Measurements from ENCODE around the gene SEC14L1.

The SEC14L1 gene

DNA sequence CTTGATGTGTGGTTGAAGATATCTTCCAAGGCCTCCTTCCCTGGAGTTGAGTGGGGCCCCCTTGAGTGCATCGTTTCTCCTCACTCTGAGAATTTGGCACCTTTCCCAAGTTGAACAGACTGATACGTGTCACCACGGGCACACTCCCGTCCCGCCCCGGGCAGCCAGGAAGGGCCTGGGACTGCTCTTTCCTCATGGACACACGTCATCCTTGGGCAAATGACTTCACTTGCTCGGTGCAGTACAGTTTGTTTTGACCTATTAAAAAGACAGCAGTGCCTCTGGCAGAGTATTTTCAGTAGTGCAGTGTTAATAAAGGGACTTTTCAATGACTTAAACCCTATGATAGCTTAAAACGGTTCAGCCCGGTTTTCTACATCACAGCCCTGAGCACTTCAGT lies 59.9 kb downstream of the SEC14L1 start:
- no peak for DNase-seq

DNA sequence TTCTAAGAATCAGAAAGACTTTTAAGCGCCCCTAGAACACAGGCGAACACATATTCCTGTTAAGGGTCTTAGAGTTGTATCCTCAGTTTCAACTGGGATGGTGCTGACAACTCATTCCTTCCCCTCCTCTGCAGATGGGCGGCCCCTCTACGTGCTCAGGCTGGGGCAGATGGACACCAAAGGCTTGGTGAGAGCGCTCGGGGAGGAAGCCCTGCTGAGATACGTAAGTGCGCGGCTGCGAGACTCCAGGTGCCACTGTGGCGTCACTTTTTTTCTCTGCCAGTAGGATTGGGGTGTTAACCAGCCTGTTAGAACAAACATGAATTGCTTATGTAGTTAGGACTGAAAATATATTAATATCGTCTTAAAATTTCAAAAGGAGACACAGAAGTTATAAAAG lies 62.7 kb downstream of the SEC14L1 start:
- no peak for DNase-seq

- DNase-seq: no peak
These were observed 63.1 kb downstream of the SEC14L1 start for GRCh38 chr17:77203846-77204245.

DNA sequence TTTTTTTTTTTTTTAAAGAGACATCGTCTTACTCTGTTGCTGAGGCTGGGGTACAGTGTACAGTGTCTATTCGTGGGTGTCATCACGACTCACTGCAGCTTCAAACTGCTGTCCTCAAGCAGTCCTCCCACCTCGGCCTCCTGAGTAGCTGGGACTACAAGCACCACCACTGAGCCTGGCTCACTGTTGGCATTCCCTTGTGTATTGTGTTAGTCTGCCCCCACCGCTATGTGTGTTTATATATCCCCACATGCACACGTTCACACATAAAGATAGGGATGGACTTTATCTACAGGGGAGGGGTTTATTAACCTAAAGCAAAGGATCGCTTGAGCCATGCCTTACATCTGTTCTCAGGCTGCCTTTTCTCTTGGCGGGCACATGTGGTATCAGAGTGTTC lies 63.8 kb downstream of the SEC14L1 start:
- DNase-seq: no peak

DNA sequence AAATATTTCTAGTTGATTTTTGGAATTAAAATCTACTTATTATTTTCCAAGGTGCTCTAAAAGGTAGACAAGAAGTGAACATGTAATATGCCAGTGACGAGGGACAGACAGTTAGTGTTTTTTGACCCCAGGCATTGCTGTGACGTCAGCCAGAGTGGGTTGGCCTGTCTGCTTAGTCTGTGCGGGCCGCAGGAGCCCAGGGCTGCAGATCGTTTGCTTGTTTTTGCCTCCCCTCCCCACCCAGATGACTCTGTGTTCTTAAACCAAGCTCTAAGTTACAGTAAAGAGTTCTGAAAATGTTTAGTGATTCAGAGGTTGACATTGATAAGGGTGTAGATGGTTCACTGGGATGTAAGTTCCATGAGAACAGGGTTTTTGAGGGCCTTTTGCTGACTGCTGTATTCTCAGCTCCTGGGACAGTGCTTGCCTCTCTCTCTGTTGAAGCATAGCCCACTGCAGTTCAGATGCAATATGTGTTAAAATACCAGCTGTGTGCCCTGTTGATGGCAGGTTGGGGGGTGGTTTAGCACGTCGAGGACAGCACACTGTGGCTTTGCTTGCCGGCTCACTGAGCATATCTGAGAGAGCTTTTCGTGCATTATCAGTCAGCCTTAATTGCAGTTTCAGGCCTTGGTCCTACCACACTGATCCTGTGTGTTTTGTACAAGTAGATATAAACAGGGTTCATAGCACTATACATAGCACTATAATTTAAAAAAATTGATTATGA lies 64.8 kb downstream of the SEC14L1 start:
- DNase-seq: no peak

- peak; percentile 45 for DNase-seq
These were observed 65.6 kb downstream of the SEC14L1 start for GRCh38 chr17:77206158-77206956.

GRCh38 chr17:77207689-77208216 lies 67.0 kb downstream of the SEC14L1 start:
- DNase-seq: no peak

DNA sequence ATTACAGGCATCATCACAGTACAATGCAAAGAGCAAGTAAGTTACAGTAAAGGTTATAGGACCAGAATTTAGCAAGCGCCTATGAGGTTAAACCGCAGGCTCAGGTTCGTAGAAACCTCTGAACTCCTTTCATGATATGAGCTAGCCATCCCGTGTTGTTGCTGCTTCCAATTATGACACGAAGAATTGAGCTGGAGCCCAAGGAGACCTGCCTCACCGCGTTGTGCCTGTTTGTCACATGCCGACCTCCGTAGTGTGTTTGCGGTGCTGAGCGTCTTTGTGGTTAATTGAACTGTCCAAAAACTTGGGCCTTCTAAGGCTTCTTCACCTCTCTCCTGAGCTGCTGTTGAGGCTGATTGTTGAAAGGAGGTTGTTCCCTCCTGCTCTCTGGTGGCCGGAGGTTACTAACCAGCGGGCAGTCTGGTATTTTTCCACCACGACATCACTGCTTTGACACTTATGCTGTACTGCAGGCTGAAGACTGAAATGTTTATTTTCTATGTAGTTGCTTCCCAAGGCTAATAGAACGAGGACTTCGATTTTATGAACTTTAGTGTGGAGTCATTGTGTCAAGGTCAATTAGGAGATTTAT lies 67.5 kb downstream of the SEC14L1 start:
- no peak for DNase-seq

- no peak for DNase-seq
These were observed 68.1 kb downstream of the SEC14L1 start for GRCh38 chr17:77208856-77209255.

DNA sequence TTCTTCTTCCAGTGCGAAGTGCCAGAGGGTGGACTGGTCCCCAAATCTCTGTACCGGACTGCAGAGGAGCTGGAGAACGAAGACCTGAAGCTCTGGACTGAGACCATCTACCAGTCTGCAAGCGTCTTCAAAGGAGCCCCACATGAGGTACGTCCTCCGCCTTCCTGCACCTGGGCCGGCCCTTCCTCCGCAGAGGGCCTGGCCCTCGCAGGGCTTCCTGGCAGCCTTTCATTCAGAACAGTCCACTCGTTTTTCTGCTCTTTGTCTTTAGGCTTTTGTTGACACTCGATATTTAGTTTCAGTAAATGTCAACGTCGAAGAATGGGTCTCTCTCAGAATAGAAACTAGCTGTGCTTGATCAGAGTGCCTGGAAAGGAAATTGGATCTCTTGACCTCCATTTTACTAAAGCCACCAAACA lies 68.6 kb downstream of the SEC14L1 start:
- DNase-seq: no peak

DNA sequence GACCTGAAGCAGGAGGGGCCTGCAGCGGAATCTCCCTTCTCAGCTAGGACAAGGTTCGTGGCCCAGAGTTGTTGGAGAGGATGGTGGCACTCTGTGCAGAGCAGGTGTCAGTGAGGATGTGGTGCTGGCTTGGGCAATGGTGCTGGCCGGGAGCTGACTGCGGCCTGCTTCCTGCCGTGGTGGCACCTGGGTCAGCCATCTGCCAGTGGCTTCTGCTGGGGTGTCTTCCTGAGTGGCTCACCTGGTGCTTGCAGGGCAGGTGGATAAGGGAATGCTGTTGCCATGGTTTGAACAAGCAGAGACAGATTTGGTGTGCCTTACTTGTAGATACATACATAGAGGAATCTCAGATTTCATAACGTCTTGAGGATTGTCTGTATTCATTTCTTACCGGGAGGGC lies 69.6 kb downstream of the SEC14L1 start:
- DNase-seq: no peak

DNA sequence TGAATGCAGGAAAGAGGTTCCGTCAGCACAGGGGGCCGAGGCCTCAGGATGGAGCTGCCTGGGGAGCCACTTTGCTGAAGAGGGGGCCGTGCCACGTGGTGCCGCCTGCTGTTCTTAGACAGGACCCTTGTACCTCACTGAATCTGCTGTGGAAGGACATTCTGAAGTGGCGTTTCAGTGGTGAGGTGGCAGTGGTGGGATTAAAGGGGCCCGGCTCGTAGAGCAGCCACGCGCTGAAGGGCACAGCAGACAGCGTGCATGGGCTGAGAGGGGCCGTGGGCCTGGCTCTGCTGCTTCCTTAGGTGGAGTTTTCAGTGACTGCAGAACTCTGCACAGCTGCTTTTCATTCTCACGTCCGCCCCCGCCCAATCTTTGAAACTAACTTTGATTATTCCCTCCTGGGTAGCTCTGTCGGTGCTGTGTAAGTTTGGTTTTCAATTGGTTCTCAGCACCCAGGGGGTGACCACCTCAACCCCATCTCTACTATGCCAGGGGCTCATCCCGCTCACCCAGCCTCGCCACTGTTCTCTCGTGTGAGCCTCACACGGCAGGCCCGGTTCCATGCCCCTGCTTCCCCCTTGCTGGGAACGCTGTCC lies 70.3 kb downstream of the SEC14L1 start:
- DNase-seq: no peak

DNA sequence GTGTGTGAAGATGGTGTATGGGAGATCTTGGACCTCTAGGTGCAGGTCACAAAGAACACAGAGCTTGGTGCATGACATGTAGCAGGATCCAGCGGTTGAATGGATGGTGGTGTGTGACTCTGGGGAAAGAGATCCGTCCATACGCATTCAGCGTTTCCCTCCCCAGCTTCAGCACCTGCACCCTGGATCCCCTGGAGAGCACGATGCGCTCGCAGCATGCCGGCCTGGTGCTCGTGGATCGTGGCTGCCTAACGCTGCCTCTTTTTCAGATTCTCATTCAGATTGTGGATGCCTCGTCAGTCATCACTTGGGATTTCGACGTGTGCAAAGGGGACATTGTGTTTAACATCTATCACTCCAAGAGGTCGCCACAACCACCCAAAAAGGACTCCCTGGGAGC lies 70.9 kb downstream of the SEC14L1 start:
- no peak for DNase-seq

GRCh38 chr17:77212081-77212832 lies 71.5 kb downstream of the SEC14L1 start:
- no peak for DNase-seq

DNA sequence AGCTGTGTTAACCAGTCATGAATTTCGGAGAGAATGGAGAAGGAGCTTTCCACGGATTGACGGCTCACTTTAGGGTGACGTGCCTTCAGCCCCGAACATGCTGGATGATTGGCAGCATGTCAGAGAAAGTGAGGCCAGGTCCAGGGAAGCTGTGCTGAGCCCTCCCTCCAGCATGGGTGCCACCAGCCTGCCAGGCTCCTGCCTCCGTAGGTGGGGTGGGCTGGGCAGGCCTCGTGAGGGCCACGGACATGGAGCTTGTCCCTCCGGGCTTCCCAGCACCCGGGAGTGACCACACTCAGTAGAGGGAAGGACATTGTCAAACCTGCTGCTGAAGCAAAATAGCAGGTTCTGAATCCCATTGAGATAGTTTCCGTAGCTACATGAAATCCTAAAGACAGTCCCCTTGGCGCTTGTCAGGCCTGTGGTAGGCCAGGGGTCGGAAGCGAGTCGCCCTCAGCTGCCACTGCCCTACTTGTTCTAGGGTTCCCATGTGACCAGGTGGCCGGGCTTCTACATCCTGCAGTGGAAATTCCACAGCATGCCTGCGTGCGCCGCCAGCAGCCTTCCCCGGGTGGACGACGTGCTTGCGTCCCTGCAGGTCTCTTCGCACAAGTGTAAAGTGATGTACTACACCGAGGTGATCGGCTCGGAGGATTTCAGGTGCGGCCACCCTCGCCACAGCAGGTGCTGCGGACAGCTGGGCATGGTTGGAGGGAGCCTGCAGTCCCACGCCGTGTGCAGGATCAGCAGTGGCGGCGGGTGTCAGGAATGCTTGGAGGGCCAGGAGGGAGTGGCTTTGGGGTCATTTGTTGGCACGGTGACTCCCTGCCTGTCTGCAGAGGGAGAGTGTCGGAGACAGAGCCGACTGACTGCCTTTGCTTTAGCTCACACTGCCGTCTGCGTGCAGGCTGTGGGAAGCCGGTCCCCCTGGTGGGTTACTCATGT lies 72.3 kb downstream of the SEC14L1 start:
- no peak for DNase-seq

DNA sequence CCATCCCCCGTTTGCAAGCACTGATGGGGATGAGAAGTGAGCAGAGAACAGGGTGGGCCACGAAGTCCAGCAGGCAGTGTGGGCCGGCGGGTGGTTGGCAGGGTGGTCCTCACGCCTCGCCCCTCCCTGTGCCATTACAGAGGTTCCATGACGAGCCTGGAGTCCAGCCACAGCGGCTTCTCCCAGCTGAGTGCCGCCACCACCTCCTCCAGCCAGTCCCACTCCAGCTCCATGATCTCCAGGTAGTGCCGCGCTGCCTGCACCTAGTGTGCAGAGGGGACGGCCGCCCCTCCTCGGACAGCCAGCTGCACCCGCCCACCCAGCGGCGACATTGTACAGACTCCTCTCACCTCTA lies 73.0 kb downstream of the SEC14L1 start:
- DNase-seq: no peak

- no peak for DNase-seq
These were observed 73.6 kb downstream of the SEC14L1 start for GRCh38 chr17:77214328-77214727.

DNA sequence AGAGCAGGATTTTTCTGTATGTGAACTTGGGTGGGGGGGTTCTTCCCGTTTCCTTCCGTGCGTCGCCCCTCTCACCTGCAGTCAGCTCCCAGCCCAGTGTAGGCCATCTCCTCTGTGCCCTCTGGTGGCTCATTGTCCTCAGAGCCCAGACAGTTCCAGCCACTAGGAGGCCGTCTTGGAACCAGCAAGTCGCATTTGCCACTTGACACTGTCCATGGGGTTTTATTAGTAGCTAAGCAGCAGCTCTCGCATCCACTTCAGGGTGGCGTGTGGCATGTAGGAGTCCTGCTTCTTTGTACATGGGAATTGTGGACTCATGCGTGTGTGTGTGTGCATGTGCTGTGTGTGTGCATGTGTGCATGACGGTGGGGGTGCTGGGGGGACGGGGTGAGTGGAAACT lies 74.0 kb downstream of the SEC14L1 start:
- DNase-seq: peak; percentile 10

- no peak for DNase-seq
These were observed 74.5 kb downstream of the SEC14L1 start for GRCh38 chr17:77215281-77215680.

GRCh38 chr17:77216486-77216885 lies 75.7 kb downstream of the SEC14L1 start:
- no peak for DNase-seq

- DNase-seq: no peak
These were observed 76.4 kb downstream of the SEC14L1 start for GRCh38 chr17:77217123-77217522.

- no peak for DNase-seq
These were observed 76.8 kb downstream of the SEC14L1 start for GRCh38 chr17:77217566-77217965.
